ENCODE data around the gene SLIT3. TPM values are rescaled to one million over a fixed set of nuclear protein-coding genes. Genes with fewer than 3 reads are reported as not detected.
"Not testable (repeated sequence)": the region's sequence is repeated elsewhere in the genome, so short reads cannot be mapped to it uniquely, and the experiment has no call there.

SLIT3 gene
- total RNA-seq, 4 donors from 2014 or later: 28.4 to 77.2 (median 63.8) TPM

- H3K9me3 ChIP-seq: no peaks in the 10 kb centered on the region
- intact Hi-C loops (cut with DNase I): no loop called here
- TF ChIP-seq CTCF (IDR thresholded peaks at IDR 0.05) (no peak), POLR2A (IDR thresholded peaks at IDR 0.05) (no peak)
- H3K36me3 ChIP-seq: no peaks in the 10 kb centered on the region
- no peak for DNase-seq
- H3K4me1 ChIP-seq: no peaks in the 10 kb centered on the region
- H3K4me3 ChIP-seq (replicated peaks in 1 of 3): no peak overlapping the region
- H3K27me3 ChIP-seq: no peaks in the 10 kb centered on the region
- H3K27ac ChIP-seq: no peak overlapping the region
- WGBS, 2 donors: 96 to 100% methylated on average over 1 of the region's 1 CpG
Measured at GRCh38 chr5:168648016-168648415, 652.9 kb downstream of the SLIT3 start.

- Histone ChIP-seq H3K27me3 (no peaks in the 10 kb centered on the region), H3K4me3 (replicated peaks in 1 of 3) (no peak overlapping the region), H3K9me3 (no peaks in the 10 kb centered on the region), H3K4me1 (no peaks in the 10 kb centered on the region), H3K27ac (no peak overlapping the region), H3K36me3 (no peaks in the 10 kb centered on the region)
- DNase-seq: no peak
- no peak for TF ChIP-seq CTCF (IDR thresholded peaks at IDR 0.05)
- TF ChIP-seq POLR2A (IDR thresholded peaks at IDR 0.05): no peak
- intact Hi-C loops (cut with DNase I): no loop called here
Measured at GRCh38 chr5:168647083-168647482, 653.9 kb downstream of the SLIT3 start.

- TF ChIP-seq POLR2A (IDR thresholded peaks at IDR 0.05) (no peak), CTCF (IDR thresholded peaks at IDR 0.05) (no peak)
- DNase-seq: no peak
- Histone ChIP-seq H3K27me3 (no peaks in the 10 kb centered on the region), H3K36me3 (no peaks in the 10 kb centered on the region), H3K9me3 (no peaks in the 10 kb centered on the region), H3K4me3 (replicated peaks in 1 of 3) (no peak overlapping the region), H3K4me1 (no peaks in the 10 kb centered on the region), H3K27ac (no peak overlapping the region)
- intact Hi-C loops (cut with DNase I): no loop called here
- WGBS, 2 donors: 82 to 94% methylated on average over 5 of the region's 5 CpGs
Measured at GRCh38 chr5:168646335-168646734, 654.6 kb downstream of the SLIT3 start.

GRCh38 chr5:168645195-168645594 lies 655.7 kb downstream of the SLIT3 start:
- Histone ChIP-seq H3K27ac (no peak overlapping the region), H3K36me3 (no peaks in the 10 kb centered on the region), H3K4me3 (replicated peaks in 1 of 3) (no peak overlapping the region), H3K27me3 (no peaks in the 10 kb centered on the region), H3K4me1 (no peaks in the 10 kb centered on the region), H3K9me3 (no peaks in the 10 kb centered on the region)
- TF ChIP-seq CTCF (IDR thresholded peaks at IDR 0.05) (no peak), POLR2A (IDR thresholded peaks at IDR 0.05) (no peak)
- 93 to 95% methylated on average over 3 of the region's 3 CpGs for WGBS, 2 donors
- intact Hi-C loops (cut with DNase I): no loop called here
- no peak for DNase-seq

- TF ChIP-seq CTCF (IDR thresholded peaks at IDR 0.05) (no peak), POLR2A (IDR thresholded peaks at IDR 0.05) (no peak)
- no peaks in the 10 kb centered on the region for H3K4me1 ChIP-seq
- no peaks in the 10 kb centered on the region for H3K9me3 ChIP-seq
- H3K4me3 ChIP-seq (replicated peaks in 1 of 3): no peak overlapping the region
- H3K36me3 ChIP-seq: no peaks in the 10 kb centered on the region
- DNase-seq: no peak
- no peak overlapping the region for H3K27ac ChIP-seq
- no peaks in the 10 kb centered on the region for H3K27me3 ChIP-seq
- intact Hi-C loops (cut with DNase I): no loop called here
- WGBS, 2 donors: 56 to 65% methylated on average over 1 of the region's 1 CpG
Measured at GRCh38 chr5:168642019-168642418, 658.9 kb downstream of the SLIT3 start.

- H3K4me1 ChIP-seq; H3K4me3 ChIP-seq (replicated peaks in 1 of 3); H3K27me3 ChIP-seq; intact Hi-C loops (cut with DNase I); H3K9me3 ChIP-seq; DNase-seq; H3K36me3 ChIP-seq; H3K27ac ChIP-seq: not testable (repeated sequence)
- WGBS, 2 donors: 86 to 93% methylated on average over 3 of the region's 3 CpGs
Measured at GRCh38 chr5:168638846-168639245, 662.1 kb downstream of the SLIT3 start.
